Mesendoderm (in vitro differentiated cells): ENCODE results near the gene NELFCD.

Source experiments
- DNase-seq: peaks from one replicate; pipeline ENCODE4 v3.0.0; 2013
- H2AK5ac ChIP-seq: 2 replicates; pipeline ENCODE4 v1.6.1; 2013; ENCODE audit warnings: low read length, inconsistent platforms
- H2BK120ac ChIP-seq: 2 replicates; pipeline ENCODE4 v1.6.1; 2013; ENCODE audit warnings: low read depth, mild to moderate bottlenecking, low read length, moderate library complexity, mixed read lengths
- H2BK15ac ChIP-seq: replicated peaks from 2 replicates; pipeline ENCODE4 v1.6.1; 2013; ENCODE audit warnings: low read depth, mild to moderate bottlenecking, moderate library complexity
- H2BK5ac ChIP-seq: 2 replicates; pipeline ENCODE4 v1.6.1; 2013; ENCODE audit warnings: low read length, inconsistent platforms
- H3K18ac ChIP-seq: 2 replicates; pipeline ENCODE4 v1.6.1; 2013; ENCODE audit warnings: mild to moderate bottlenecking, low read length, mixed read lengths
- H3K23ac ChIP-seq: one replicate; pipeline ENCODE4 v1.6.1; 2013; ENCODE audit warnings: low read length
- H3K27ac ChIP-seq: 2 replicates; pipeline ENCODE4 v1.5.1; 2013; ENCODE audit warnings: low read depth, mild to moderate bottlenecking, inconsistent platforms, low read length, moderate library complexity
- H3K27me3 ChIP-seq: 2 replicates; pipeline ENCODE4 v1.6.1; 2013; ENCODE audit warnings: low read length, control low read depth, mild to moderate bottlenecking, inconsistent platforms; ENCODE audit not compliant: insufficient read depth, poor library complexity
- H3K36me3 ChIP-seq: 2 replicates; pipeline ENCODE4 v1.6.1; 2013; ENCODE audit warnings: low read length, inconsistent platforms; ENCODE audit not compliant: control insufficient read depth, insufficient read depth
- H3K4ac ChIP-seq: one replicate; pipeline ENCODE4 v1.6.1; 2013; ENCODE audit warnings: low read depth, mild to moderate bottlenecking, low read length, moderate library complexity
- H3K4me1 ChIP-seq: 2 replicates; pipeline ENCODE4 v1.6.1; 2013; ENCODE audit warnings: low read depth, low read length, inconsistent platforms; ENCODE audit not compliant: control insufficient read depth
- H3K4me2 ChIP-seq: 2 replicates; pipeline ENCODE4 v1.6.1; 2013; ENCODE audit warnings: low read length
- H3K4me3 ChIP-seq: 2 replicates; pipeline ENCODE4 v1.5.1; 2013; ENCODE audit warnings: mild to moderate bottlenecking, low read length
- H3K56ac ChIP-seq: one replicate; pipeline ENCODE4 v1.6.1; 2013; ENCODE audit warnings: low read length
- H3K79me1 ChIP-seq: 2 replicates; pipeline ENCODE4 v1.6.1; 2013; ENCODE audit warnings: low read length, inconsistent platforms
- H3K79me2 ChIP-seq: 2 replicates; pipeline ENCODE4 v1.6.1; 2013; ENCODE audit warnings: mild to moderate bottlenecking, low read length; ENCODE audit not compliant: control insufficient read depth, insufficient read depth
- H3K9ac ChIP-seq: 2 replicates; pipeline ENCODE4 v1.6.1; 2013; ENCODE audit warnings: low read length, inconsistent platforms
- H4K5ac ChIP-seq: one replicate; pipeline ENCODE4 v1.6.1; 2013; ENCODE audit warnings: low read length
- H4K8ac ChIP-seq: one replicate; pipeline ENCODE4 v1.6.1; 2013; ENCODE audit warnings: low read depth, mild to moderate bottlenecking, control low read depth, low read length, moderate library complexity
- WGBS: extraction: QIAGEN DNeasy Blood & Tissue Kit; methylation state at CpG from one replicate; pipeline ENCODE4 v1.1.7; 2013; ENCODE audit warnings: low lambda C conversion rate, missing lambda C conversion rate; ENCODE audit not compliant: insufficient coverage; ENCODE audit errors: extremely low coverage; 5-methylcytosine and 5-hydroxymethylcytosine counted together

NELFCD gene

DNA sequence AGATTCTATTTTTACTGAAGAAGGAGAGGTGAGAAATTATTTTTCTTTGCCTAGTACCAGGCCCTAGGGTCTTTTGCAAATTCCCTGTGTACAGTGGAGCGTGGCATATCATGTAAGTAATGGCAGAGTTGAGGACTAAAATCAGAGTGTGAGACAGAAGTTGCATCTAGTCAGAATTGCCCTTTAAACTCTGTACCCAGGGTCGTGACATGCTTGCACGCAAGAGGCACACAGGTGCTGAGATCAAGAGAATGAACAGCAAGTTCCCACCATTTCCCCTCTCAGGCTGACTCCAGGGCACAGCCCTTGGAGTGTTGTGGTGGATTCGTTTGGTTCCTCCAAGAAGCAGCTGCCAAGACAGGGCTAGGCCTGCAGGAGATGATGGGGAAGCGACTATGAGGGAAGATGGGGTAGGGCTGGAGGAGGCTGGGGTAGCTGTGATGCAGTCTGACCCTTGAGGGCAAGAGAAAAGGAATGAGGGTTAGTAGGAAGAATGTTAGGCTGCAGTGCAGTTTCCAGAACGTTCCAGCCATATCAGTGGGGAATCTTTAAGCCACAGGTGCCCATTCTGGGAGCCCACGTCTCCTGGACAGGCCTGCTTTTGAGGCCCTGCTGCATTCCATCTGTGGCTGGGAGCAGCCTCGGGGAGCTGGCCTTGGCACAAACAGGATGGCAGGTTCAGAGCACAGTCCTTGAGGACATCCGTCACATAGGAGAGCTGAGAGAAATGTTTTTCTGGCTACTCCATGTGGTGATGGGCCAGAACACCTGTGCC is 6.9 kb downstream of the NELFCD start:
- Histone ChIP-seq H3K4ac (no peak overlapping the region), H3K36me3 (peaks cover 23% of the 10 kb centered on the region), H3K27me3 (no peaks in the 10 kb centered on the region), H3K4me3 (no peak overlapping the region), H4K8ac (no peak overlapping the region), H3K18ac (no peak overlapping the region), H3K27ac (no peak overlapping the region), H3K23ac (no peak overlapping the region), H2BK120ac (no peak overlapping the region), H3K9ac (no peak overlapping the region), H3K79me2 (peaks cover 22% of the 10 kb centered on the region), H3K79me1 (peaks cover 20% of the 10 kb centered on the region), H3K4me2 (no peak overlapping the region), H4K5ac (no peak overlapping the region), H3K4me1 (peaks cover 6% of the 10 kb centered on the region), H2BK15ac (no peak overlapping the region), H2AK5ac (no peak overlapping the region), H2BK5ac (no peak overlapping the region), H3K56ac (no peak overlapping the region)
- no CpG with 5 or more reads among the region's 9 CpGs for WGBS
- DNase-seq, result no peak

DNA sequence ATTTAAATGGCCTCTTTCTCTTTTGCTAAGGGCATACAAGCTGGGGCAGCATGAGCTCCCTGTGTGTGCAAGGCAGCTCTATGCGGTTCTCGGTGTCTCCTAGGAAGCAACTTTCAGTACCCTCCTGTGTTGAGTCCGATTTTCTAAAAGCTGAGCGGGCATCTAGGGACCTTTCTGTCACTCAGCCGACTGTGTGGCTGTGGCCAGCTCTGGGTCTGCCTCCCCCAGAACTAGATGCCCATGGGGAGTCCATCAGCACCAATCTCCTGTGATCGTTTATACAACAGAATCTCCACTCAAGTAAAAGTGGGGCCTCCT is 7.5 kb downstream of the NELFCD start:
- no peak overlapping the region for H3K4me2 ChIP-seq
- no peak overlapping the region for H3K4ac ChIP-seq
- no peaks in the 10 kb centered on the region for H3K27me3 ChIP-seq
- H3K56ac ChIP-seq, result no peak overlapping the region
- H3K18ac ChIP-seq, result no peak overlapping the region
- H4K8ac ChIP-seq, result no peak overlapping the region
- H4K5ac ChIP-seq, result no peak overlapping the region
- no peak overlapping the region for H2BK5ac ChIP-seq
- H3K79me1 ChIP-seq, result peaks cover 19% of the 10 kb centered on the region
- WGBS, result no CpG with 5 or more reads among the region's 6 CpGs
- H3K27ac ChIP-seq, result no peak overlapping the region
- H3K79me2 ChIP-seq, result peaks cover 21% of the 10 kb centered on the region
- H2AK5ac ChIP-seq, result no peak overlapping the region
- no peak overlapping the region for H2BK120ac ChIP-seq
- peaks cover 27% of the 10 kb centered on the region for H3K36me3 ChIP-seq
- peaks cover 6% of the 10 kb centered on the region for H3K4me1 ChIP-seq
- no peak overlapping the region for H3K4me3 ChIP-seq
- no peak overlapping the region for H2BK15ac ChIP-seq
- DNase-seq, result no peak
- H3K23ac ChIP-seq, result no peak overlapping the region
- H3K9ac ChIP-seq, result no peak overlapping the region

DNA sequence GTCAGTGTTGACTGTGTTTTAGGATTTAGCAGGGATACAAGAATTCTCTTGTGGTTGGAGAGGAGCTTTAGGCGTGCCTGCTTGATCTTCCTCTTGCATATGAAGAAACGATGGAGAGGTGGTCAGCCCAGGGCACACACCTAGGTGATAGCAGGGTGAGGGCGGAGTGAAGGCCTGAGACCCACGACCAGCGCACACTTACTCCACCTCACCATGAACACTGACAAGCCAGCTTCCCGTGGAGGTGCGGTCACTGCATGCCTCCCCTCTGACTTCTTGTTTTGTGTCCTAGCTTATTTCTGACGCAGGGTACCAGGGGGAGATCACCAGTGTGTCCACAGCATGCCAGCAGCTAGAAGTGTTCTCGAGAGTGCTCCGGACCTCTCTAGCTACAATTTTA is 8.1 kb downstream of the NELFCD start:
- WGBS, result no CpG with 5 or more reads among the region's 10 CpGs
- Histone ChIP-seq H3K79me1 (peaks cover 14% of the 10 kb centered on the region), H3K23ac (no peak overlapping the region)

GRCh38 chr20:58990651-58991445 is 9.8 kb downstream of the NELFCD start:
- Histone ChIP-seq H2AK5ac (no peak overlapping the region), H3K36me3 (peaks cover 35% of the 10 kb centered on the region), H3K27me3 (no peaks in the 10 kb centered on the region), H3K79me2 (no peaks in the 10 kb centered on the region), H2BK15ac (no peak overlapping the region), H3K79me1 (no peaks in the 10 kb centered on the region), H2BK120ac (no peak overlapping the region), H3K18ac (no peak overlapping the region), H3K9ac (no peak overlapping the region), H4K5ac (no peak overlapping the region), H3K23ac (no peak overlapping the region), H3K4me1 (no peaks in the 10 kb centered on the region), H3K4ac (no peak overlapping the region), H3K4me2 (no peak overlapping the region), H3K27ac (no peak overlapping the region), H3K4me3 (no peak overlapping the region), H2BK5ac (no peak overlapping the region), H3K56ac (no peak overlapping the region), H4K8ac (no peak overlapping the region)
- WGBS, result no CpG with 5 or more reads among the region's 14 CpGs
- no peak for DNase-seq

More for the DNA sequence above, 8.1 kb downstream of the NELFCD start:
- Histone ChIP-seq H3K56ac (no peak overlapping the region), H4K5ac (no peak overlapping the region), H3K4ac (no peak overlapping the region), H3K4me3 (no peak overlapping the region), H3K18ac (no peak overlapping the region), H3K4me2 (no peak overlapping the region), H2BK15ac (no peak overlapping the region), H3K36me3 (peaks cover 31% of the 10 kb centered on the region), H3K9ac (no peak overlapping the region), H4K8ac (no peak overlapping the region), H3K27me3 (no peaks in the 10 kb centered on the region), H3K79me2 (peaks cover 14% of the 10 kb centered on the region), H2BK5ac (no peak overlapping the region), H3K27ac (no peak overlapping the region), H2BK120ac (no peak overlapping the region), H2AK5ac (no peak overlapping the region), H3K4me1 (peaks cover 1% of the 10 kb centered on the region)
- no peak for DNase-seq

DNA sequence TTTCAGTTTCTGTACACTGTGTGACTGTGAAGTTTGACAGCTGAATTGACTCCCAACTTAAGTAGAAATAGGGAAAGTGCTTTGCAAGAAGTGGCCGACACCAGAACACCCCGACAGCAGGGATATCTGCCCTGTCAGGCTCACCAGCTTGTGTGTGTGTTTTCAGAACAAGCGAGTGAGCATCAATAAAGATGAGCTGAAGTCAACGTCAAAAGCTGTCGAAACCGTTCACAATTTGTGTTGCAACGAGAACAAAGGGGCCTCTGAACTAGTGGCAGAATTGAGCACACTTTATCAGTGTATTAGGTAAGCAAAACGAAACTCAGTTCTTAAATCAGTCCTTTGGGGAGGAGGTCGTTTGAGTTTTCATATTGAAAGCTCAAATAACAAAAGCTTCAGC is 10.7 kb downstream of the NELFCD start:
- Histone ChIP-seq H3K23ac (no peak overlapping the region), H2BK15ac (no peak overlapping the region)

More for the DNA sequence above, 10.7 kb downstream of the NELFCD start:
- Histone ChIP-seq H3K9ac (no peak overlapping the region), H4K5ac (no peak overlapping the region), H2BK120ac (no peak overlapping the region), H3K4me1 (no peaks in the 10 kb centered on the region), H3K56ac (no peak overlapping the region), H3K18ac (no peak overlapping the region), H3K4ac (no peak overlapping the region), H3K36me3 (peaks cover 36% of the 10 kb centered on the region), H3K4me2 (no peak overlapping the region), H3K27ac (no peak overlapping the region), H3K79me2 (no peaks in the 10 kb centered on the region), H4K8ac (no peak overlapping the region), H2AK5ac (no peak overlapping the region), H3K27me3 (no peaks in the 10 kb centered on the region), H2BK5ac (no peak overlapping the region), H3K4me3 (no peak overlapping the region), H3K79me1 (no peaks in the 10 kb centered on the region)
- no peak for DNase-seq
- WGBS, result no CpG with 5 or more reads among the region's 9 CpGs
